Astrocyte (in vitro differentiated cells and primary cell): ENCODE results near the gene MFAP2.

Experiments used
- EZH2 ChIP-seq: IDR thresholded peaks from 2 replicates; pipeline ENCODE4 v1.6.1; 2012; ENCODE audit warnings: mild to moderate bottlenecking, low read length, inconsistent platforms; ENCODE audit not compliant: insufficient read depth
- TF ChIP-seq, protein P1 (sequence below): IDR thresholded peaks from 2 replicates; pipeline ENCODE4 v1.5.1; 2011; ENCODE audit warnings: low read depth, mild to moderate bottlenecking, inconsistent platforms, low read length, moderate library complexity; ENCODE audit not compliant: insufficient read depth

DNA sequence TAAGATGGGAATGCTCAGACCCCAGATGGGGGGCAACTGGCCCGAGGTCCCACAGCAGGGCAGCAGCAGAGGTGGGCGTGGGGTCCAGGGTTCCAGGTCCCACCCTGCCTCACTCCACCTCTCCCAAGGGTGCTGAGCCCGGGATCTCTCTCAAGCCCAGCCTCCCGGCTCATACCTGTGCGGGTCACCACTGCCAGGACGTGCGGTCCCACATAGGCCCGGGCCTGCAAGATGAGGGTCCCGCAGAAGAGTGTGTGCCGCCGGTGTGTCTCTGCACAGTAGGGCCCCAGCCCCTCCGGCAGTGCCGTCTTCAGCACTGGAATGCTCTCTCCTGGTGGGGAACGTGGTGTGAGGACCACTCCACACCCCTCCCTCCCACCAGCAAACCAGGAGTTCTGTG is 16.4 kb upstream of the MFAP2 start:
- TF ChIP-seq, protein P1, sequence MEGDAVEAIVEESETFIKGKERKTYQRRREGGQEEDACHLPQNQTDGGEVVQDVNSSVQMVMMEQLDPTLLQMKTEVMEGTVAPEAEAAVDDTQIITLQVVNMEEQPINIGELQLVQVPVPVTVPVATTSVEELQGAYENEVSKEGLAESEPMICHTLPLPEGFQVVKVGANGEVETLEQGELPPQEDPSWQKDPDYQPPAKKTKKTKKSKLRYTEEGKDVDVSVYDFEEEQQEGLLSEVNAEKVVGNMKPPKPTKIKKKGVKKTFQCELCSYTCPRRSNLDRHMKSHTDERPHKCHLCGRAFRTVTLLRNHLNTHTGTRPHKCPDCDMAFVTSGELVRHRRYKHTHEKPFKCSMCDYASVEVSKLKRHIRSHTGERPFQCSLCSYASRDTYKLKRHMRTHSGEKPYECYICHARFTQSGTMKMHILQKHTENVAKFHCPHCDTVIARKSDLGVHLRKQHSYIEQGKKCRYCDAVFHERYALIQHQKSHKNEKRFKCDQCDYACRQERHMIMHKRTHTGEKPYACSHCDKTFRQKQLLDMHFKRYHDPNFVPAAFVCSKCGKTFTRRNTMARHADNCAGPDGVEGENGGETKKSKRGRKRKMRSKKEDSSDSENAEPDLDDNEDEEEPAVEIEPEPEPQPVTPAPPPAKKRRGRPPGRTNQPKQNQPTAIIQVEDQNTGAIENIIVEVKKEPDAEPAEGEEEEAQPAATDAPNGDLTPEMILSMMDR: no peak
- TF ChIP-seq EZH2: no peak
